K562 (cell line): Measurements from ENCODE around the gene TRMT112. TPM values are rescaled to one million over a fixed set of nuclear protein-coding genes. Genes with fewer than 3 reads are reported as not detected.

Experiments used
- ATAC-seq: fragments of 200-7000 bp; cut with Tn5 transposase; 3 replicates; pipeline ENCODE4 v1.9.1; 2020; ENCODE audit warnings: moderate library complexity
- BruUV-seq: library from RNA; stranded (reverse); fragments of 400-500 nt; replicated peaks from 2 replicates; lab custom pipeline; 2021; lab: Mats Ljungman, UMichigan
- CTCF ChIA-PET: fragments of 300-600 bp; formaldehyde crosslinking; extraction: SDS; loops from one replicate; lab custom pipeline; 2021; ENCODE audit warnings: low intra/inter-chr PET ratio; lab: Yijun Ruan, JAX
- POLR2A ChIA-PET: fragments of 300-600, 350-650 bp; sonication (Branson Sonifier 250); formaldehyde crosslinking; extraction: SDS; loops from one replicate; lab custom pipeline; 2021; ENCODE audit warnings: antibody characterized with exemption, inconsistent platforms; lab: Yijun Ruan, JAX
- DNase-seq, 4 experiments: peaks; one replicate each; pipeline versions ENCODE4 v3.0.0 to v3.0.0-alpha.2; 2011 to 2018; ENCODE audit warnings: low spot score in 3 of 4, mixed read lengths in 3 of 4; ENCODE audit errors: extremely low read depth in 1 of 4
- FAIRE-seq: peaks from 2 replicates; lab custom pipeline; 2011; peaks lifted over from hg19 to GRCh38; lab: Jason Lieb, UNC
- H2AFZ ChIP-seq: 2 replicates; pipeline ENCODE4 v1.6.0; 2011; ENCODE audit warnings: low read depth, low read length, control low read depth, inconsistent platforms
- H3K27ac ChIP-seq: fragments of 200-600 bp; 3 replicates; pipeline ENCODE4 v1.8.0; 2011; ENCODE audit warnings: low read depth, mild to moderate bottlenecking, control low read depth, inconsistent platforms, low read length, moderate library complexity, mixed read lengths; ENCODE audit errors: extremely low read depth
- H3K27me3 ChIP-seq, 2 experiments: fragments of 300-600 bp in 1 of 2; 2 replicates in 1 of 2; 3 replicates in 1 of 2; pipeline versions ENCODE4 v1.6.0 to v1.8.0; 2011; ENCODE audit warnings: inconsistent platforms in 2 of 2, low read length in 2 of 2, mild to moderate bottlenecking in 1 of 2, mixed read lengths in 1 of 2, moderate library complexity in 1 of 2; ENCODE audit not compliant: control insufficient read depth in 2 of 2, insufficient read depth in 2 of 2
- H3K36me3 ChIP-seq: fragments of 300-600 bp; 3 replicates; pipeline ENCODE4 v1.8.0; 2011; ENCODE audit warnings: mild to moderate bottlenecking, low read length, inconsistent platforms; ENCODE audit not compliant: control insufficient read depth, insufficient read depth
- H3K4me1 ChIP-seq, 2 experiments: fragments of 200-600 bp in 1 of 2; replicated peaks in 1 of 2; 2 replicates in 1 of 2; 3 replicates in 1 of 2; pipeline versions ENCODE4 v1.5.1 to v1.8.0; 2011; ENCODE audit warnings: inconsistent platforms in 2 of 2, low read length in 2 of 2, mild to moderate bottlenecking in 1 of 2, mixed read lengths in 1 of 2, moderate library complexity in 1 of 2; ENCODE audit not compliant: control insufficient read depth in 2 of 2, insufficient read depth in 2 of 2
- H3K4me2 ChIP-seq: 2 replicates; pipeline ENCODE4 v1.6.1; 2011; ENCODE audit warnings: low read length, control low read depth, inconsistent platforms, mixed read lengths; ENCODE audit not compliant: insufficient read depth
- H3K4me3 ChIP-seq: fragments of 200-600 bp; sonication (generic), shearing (Covaris generic); 2 replicates; pipeline ENCODE4 v1.5.1; 2016; ENCODE audit warnings: control low read depth, inconsistent platforms
- H3K79me2 ChIP-seq: fragments of 200-600 bp; 3 replicates; pipeline ENCODE4 v1.8.0; 2011; ENCODE audit warnings: low read length, inconsistent platforms; ENCODE audit not compliant: control insufficient read depth, insufficient read depth
- H3K9ac ChIP-seq, 2 experiments: 2 replicates each; pipeline versions ENCODE4 v1.6.0 to v1.6.1; 2011; ENCODE audit warnings: low read depth in 2 of 2, low read length in 2 of 2, control low read depth in 1 of 2, inconsistent platforms in 1 of 2, mild to moderate bottlenecking in 1 of 2, mixed read lengths in 1 of 2; ENCODE audit not compliant: insufficient read depth in 1 of 2
- H3K9me1 ChIP-seq: one replicate; pipeline ENCODE4 v1.6.0; 2011; ENCODE audit warnings: inconsistent platforms, mild to moderate bottlenecking, low read length, moderate library complexity; ENCODE audit not compliant: control insufficient read depth, insufficient read depth
- H3K9me3 ChIP-seq: replicated peaks from 2 replicates; pipeline ENCODE4 v1.5.1; 2011; ENCODE audit warnings: low read depth, low read length, inconsistent platforms; ENCODE audit not compliant: control insufficient read depth, insufficient read depth
- H4K20me1 ChIP-seq: replicated peaks from 2 replicates; pipeline ENCODE4 v1.6.1; 2011; ENCODE audit warnings: low read length, inconsistent platforms, mixed read lengths; ENCODE audit not compliant: control insufficient read depth, insufficient read depth
- CC2D1A ChIP-seq: fragments of 450-650 bp; IDR thresholded peaks from 2 replicates; pipeline ENCODE4 v1.6.1; 2017; ENCODE audit warnings: mild to moderate bottlenecking
- ETS2 ChIP-seq: IDR thresholded peaks from 2 replicates; pipeline ENCODE4 v1.6.1; 2016; ENCODE audit warnings: borderline replicate concordance, missing genetic modification characterization, mild to moderate bottlenecking, moderate library complexity, missing compliant biosample characterization; ENCODE audit not compliant: poor library complexity, severe bottlenecking
- FOSL1 ChIP-seq: fragments of 200-800 bp; sonication (Bioruptor generic); conservative IDR thresholded peaks from 2 replicates; pipeline ENCODE4 v1.6.1; 2016; ENCODE audit warnings: missing genetic modification characterization, missing compliant biosample characterization
- FOXK2 ChIP-seq, 2 experiments: fragments of 450-650 bp; IDR thresholded peaks in 1 of 2; conservative IDR thresholded peaks in 1 of 2; 2 replicates each; pipeline ENCODE4 v1.6.1; 2016; ENCODE audit warnings: low read depth in 2 of 2, mild to moderate bottlenecking in 1 of 2
- NCOA4 ChIP-seq: fragments of 450-650 bp; IDR thresholded peaks from 2 replicates; pipeline ENCODE4 v1.6.1; 2018; ENCODE audit warnings: mild to moderate bottlenecking; ENCODE audit not compliant: partially characterized antibody
- OTX1 ChIP-seq: fragments of 450-650 bp; formaldehyde crosslinking; IDR thresholded peaks from 2 replicates; pipeline ENCODE4 v1.4.0; 2022; ENCODE audit warnings: mild to moderate bottlenecking
- PML ChIP-seq: IDR thresholded peaks from 2 replicates; pipeline ENCODE4 v1.6.1; 2012; ENCODE audit warnings: low read length, inconsistent platforms
- SMAD4 ChIP-seq: fragments of 250-450 bp; sonication (Bioruptor Pico); conservative IDR thresholded peaks from 2 replicates; pipeline ENCODE4 v1.8.0; 2021; ENCODE audit warnings: inconsistent platforms, mild to moderate bottlenecking, moderate library complexity
- SMARCA4 ChIP-seq: fragments of 450-650 bp; IDR thresholded peaks from 2 replicates; pipeline ENCODE4 v1.6.1; 2016
- TARDBP ChIP-seq: fragments of 450-650 bp; IDR thresholded peaks from 2 replicates; pipeline ENCODE4 v1.6.1; 2016
- ZBTB11 ChIP-seq, 3 experiments: fragments of 200-800 bp in 1 of 3; fragments of 250-450 bp in 1 of 3; fragments of 450-650 bp in 1 of 3; sonication (Bioruptor Pico) in 1 of 3; sonication (Bioruptor generic) in 1 of 3; formaldehyde crosslinking in 1 of 3; IDR thresholded peaks; 2 replicates each; pipeline versions ENCODE4 v1.6.1 to v1.8.0; 2016 to 2022; ENCODE audit warnings: mild to moderate bottlenecking in 2 of 3, missing genetic modification characterization in 2 of 3, missing compliant biosample characterization in 1 of 3, moderate library complexity in 1 of 3
- ZNF143 ChIP-seq: sonication (generic); formaldehyde crosslinking; IDR thresholded peaks from 2 replicates; pipeline ENCODE4 v1.9.0; 2022; ENCODE audit warnings: mild to moderate bottlenecking, missing genetic modification reagents
- ZNF584 ChIP-seq: fragments of 200-800 bp; sonication (Bioruptor generic); IDR thresholded peaks from 2 replicates; pipeline ENCODE4 v1.6.1; 2016; ENCODE audit warnings: low read depth, mild to moderate bottlenecking, missing genetic modification characterization, missing compliant biosample characterization
- ZNF77 ChIP-seq: fragments of 250-450 bp; sonication (Bioruptor Pico); IDR thresholded peaks from 2 replicates; pipeline ENCODE4 v1.5.0; 2020
- WGBS: fragments of 100-300 bp; shearing (Covaris generic); methylation state at CpG from one replicate; pipeline ENCODE4 v1.1.6; 2016; ENCODE audit warnings: low coverage, mixed read lengths; ENCODE audit not compliant: insufficient coverage; ENCODE audit errors: missing lambda C conversion rate; 5-methylcytosine and 5-hydroxymethylcytosine counted together
- in situ Hi-C: fragments of 300-500 bp; cut with MboI; formaldehyde crosslinking; loops from 4 replicates; pipeline ENCODE4 v1.15.0; 2018; ENCODE audit warnings: inconsistent platforms, mixed read lengths
- intact Hi-C: fragments of 100-400 bp; cut with micrococcal nuclease; formaldehyde crosslinking; loops from 2 replicates; pipeline ENCODE4 v1.14.2; 2022
- polyA plus RNA-seq, 8 experiments: library from polyadenylated mRNA; depleted of rRNA in 4 of 8; stranded (reverse) in 5 of 8; unstranded in 3 of 8; fragments of >200 nt; fragmentation: Nextera tagmentation in 2 of 8; fragmentation: Illumina TruSeq in 1 of 8; extraction: Ambion mirVana in 2 of 8; extraction: Trizol in 1 of 8; gene quantifications; 2 replicates each; pipeline versions ENCODE4 v1.2.1 to v1.2.3, GENCODE V29; 2011 to 2014; ENCODE audit warnings: inconsistent platforms in 1 of 8, missing spikeins in 1 of 8
- total RNA-seq, 7 experiments: library from RNA; depleted of rRNA in 6 of 7; stranded (reverse); fragments of >200 nt in 6 of 7; fragmentation: Illumina TruSeq in 2 of 7; extraction: Trizol in 2 of 7; gene quantifications; 2 replicates each; pipeline versions ENCODE4 v1.2.1 to v1.2.3, GENCODE V29; 2011 to 2021; ENCODE audit warnings: low replicate concordance in 1 of 7
- TF ChIP-seq, protein P1 (sequence below): sonication (generic); formaldehyde crosslinking; IDR thresholded peaks from 2 replicates; pipeline ENCODE4 v1.9.0; 2022; ENCODE audit warnings: mild to moderate bottlenecking, missing genetic modification reagents
- TF ChIP-seq, protein P2 (sequence below): fragments of 450-650 bp; formaldehyde crosslinking; IDR thresholded peaks from 2 replicates; pipeline ENCODE4 v1.4.0; 2022; ENCODE audit warnings: missing genetic modification characterization

The TRMT112 gene
- total and polyA plus RNA-seq, 9 of the 15 experiments (the other 6 are each of a cell fraction or from before 2014, with no cell fraction given) = 162 to 444 (median 300) TPM

DNA sequence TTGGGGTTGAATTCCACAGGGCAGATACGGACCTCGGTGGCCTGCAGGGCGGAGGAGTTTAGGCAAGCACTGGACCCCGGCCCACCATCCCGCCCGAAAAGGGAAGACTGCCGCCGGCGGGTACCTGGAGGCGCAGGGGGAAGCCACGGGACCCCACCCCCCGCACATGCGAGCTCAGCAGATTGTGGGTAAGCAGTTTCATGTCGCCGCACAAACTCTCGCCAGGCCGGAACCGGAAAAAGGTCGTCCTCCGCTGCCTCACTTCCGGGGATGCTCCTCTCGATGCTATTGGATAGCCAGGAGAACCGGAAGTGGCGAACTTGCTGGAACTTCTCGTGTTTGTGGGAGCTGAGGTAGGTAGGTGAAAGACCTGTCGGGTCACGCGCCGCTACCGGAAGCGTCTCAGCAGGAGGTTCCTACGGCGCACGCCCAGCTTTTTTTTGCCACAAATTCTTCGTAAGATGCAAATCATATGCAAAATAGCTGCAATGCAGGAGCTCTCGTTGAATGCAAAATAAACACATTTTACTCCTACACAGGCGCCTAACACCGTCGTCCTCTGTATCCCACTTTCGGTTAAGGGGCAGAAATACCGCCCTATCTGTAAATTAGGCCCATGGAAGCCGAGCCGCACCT is at the start of gene TRMT112 (continued):
- peak; percentile 52; the same call in 1 of the 2 replicates for TF ChIP-seq ZNF143 (CRISPR knock-in tag)
- peak; percentile 22; the same call in 1 of the 2 replicates for TF ChIP-seq FOSL1 (tag)
- no peak for TF ChIP-seq NCOA4

GRCh38 chr11:64366751-64367150 is 49.4 kb upstream of the TRMT112 start:
- BruUV-seq = no TSS peak
- H3K4me3 ChIP-seq = no peak overlapping the region
- H3K36me3 ChIP-seq = peaks cover 70% of the 10 kb centered on the region; the same call in 2 of the 3 replicates
- 95% methylated on average over 1 of the region's 1 CpG for WGBS
- H3K79me2 ChIP-seq = no peaks in the 10 kb centered on the region
- no peak overlapping the region for H3K27ac ChIP-seq
- no peaks in the 10 kb centered on the region; the same call in 1 of the 2 replicates for H3K9me3 ChIP-seq
- H3K4me1 ChIP-seq = peaks cover 0 to 20% of the 10 kb centered on the region in 2 experiments; a peak in 1 of 5 replicates
- H2AFZ ChIP-seq = no peak overlapping the region
- ChIA-PET CTCF (no interaction called here), POLR2A (interaction anchor here (0.7 to 2.1 kb wide), 4 partner anchors 9 to 48 kb away, joined by 3 to 6 read pairs (median 4); no protein-coding TSS in a partner anchor)
- in situ Hi-C loops = no loop called here
- DNase-seq = no peak
- no peak for FAIRE-seq
- no peak overlapping the region for H3K4me2 ChIP-seq
- no peaks in the 10 kb centered on the region for H3K27me3 ChIP-seq
- no peaks in the 10 kb centered on the region for H4K20me1 ChIP-seq
- no peak overlapping the region for H3K9ac ChIP-seq
- intact Hi-C loops = no loop called here
- ATAC-seq = no peak
- no peaks in the 10 kb centered on the region for H3K9me1 ChIP-seq
- TF ChIP-seq SMARCA4 (no peak), ZNF77 (CRISPR knock-in tag) (no peak), CC2D1A (no peak), OTX1 (CRISPR knock-in tag) (no peak), SMAD4 (CRISPR knock-in tag) (no peak), ZNF143 (CRISPR knock-in tag) (no peak), ZNF584 (CRISPR knock-in tag) (no peak), ETS2 (no peak), ZBTB11 (CRISPR knock-in tag; IDR thresholded peaks at IDR 0.05) (no peak), PML (no peak), TARDBP (no peak), FOXK2 (conservative IDR thresholded peaks at IDR 0.05 in 1 of 2, IDR thresholded peaks at IDR 0.05 in 1 of 2; ENCODE audit: low read depth in 2 of 2) (no peak)
- TF ChIP-seq, protein P1, sequence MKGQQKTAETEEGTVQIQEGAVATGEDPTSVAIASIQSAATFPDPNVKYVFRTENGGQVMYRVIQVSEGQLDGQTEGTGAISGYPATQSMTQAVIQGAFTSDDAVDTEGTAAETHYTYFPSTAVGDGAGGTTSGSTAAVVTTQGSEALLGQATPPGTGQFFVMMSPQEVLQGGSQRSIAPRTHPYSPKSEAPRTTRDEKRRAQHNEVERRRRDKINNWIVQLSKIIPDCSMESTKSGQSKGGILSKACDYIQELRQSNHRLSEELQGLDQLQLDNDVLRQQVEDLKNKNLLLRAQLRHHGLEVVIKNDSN = no peak
- TF ChIP-seq, protein P2, sequence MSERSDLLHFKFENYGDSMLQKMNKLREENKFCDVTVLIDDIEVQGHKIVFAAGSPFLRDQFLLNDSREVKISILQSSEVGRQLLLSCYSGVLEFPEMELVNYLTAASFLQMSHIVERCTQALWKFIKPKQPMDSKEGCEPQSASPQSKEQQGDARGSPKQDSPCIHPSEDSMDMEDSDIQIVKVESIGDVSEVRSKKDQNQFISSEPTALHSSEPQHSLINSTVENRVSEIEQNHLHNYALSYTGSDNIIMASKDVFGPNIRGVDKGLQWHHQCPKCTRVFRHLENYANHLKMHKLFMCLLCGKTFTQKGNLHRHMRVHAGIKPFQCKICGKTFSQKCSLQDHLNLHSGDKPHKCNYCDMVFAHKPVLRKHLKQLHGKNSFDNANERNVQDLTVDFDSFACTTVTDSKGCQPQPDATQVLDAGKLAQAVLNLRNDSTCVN (CRISPR knock-in tag) = no peak
